ENCODE data around the gene WNK3.
A peak's percentile ranks its signal among the peaks of the same experiment; 100 is the strongest.
"Not testable (repeated sequence)": the region's sequence is repeated elsewhere in the genome, so short reads cannot be mapped to it uniquely, and the experiment has no call there.

Gene WNK3

GRCh38 chrX:54357414-54358377 is at the start of gene WNK3:
Gene WNK3 (minus strand): TSS chrX:54358046.
- no peaks in the 10 kb centered on the region for H3K36me3 Mint-ChIP-seq (ENCODE audit: low read depth)
- no peak within 1 kb of the TSS for H3K27ac Mint-ChIP-seq

GRCh38 chrX:54407266-54407665 is 49.4 kb upstream of the WNK3 start:
- Mint-ChIP-seq H3K9me3 (no peaks in the 10 kb centered on the region), H3K4me3 (no peak overlapping the region), H3K27ac (no peak overlapping the region), H3K27me3 (ENCODE audit: low read depth) (peaks cover 28% of the 10 kb centered on the region), H3K36me3 (ENCODE audit: low read depth) (no peaks in the 10 kb centered on the region), H3K4me1 (ENCODE audit: low read depth) (peaks cover 6% of the 10 kb centered on the region)
- no peak for DNase-seq (ENCODE audit: low spot score)

More at GRCh38 chrX:54357414-54358377, at the start of gene WNK3:
- DNase-seq (ENCODE audit: low spot score): peak; percentile 5
- peak within 1 kb of the TSS; percentile 80 for H3K4me3 Mint-ChIP-seq
- peaks cover 50% of the 10 kb centered on the region for H3K27me3 Mint-ChIP-seq (ENCODE audit: low read depth)
- H3K4me1 Mint-ChIP-seq (ENCODE audit: low read depth): peaks cover 9% of the 10 kb centered on the region
- no peaks in the 10 kb centered on the region for H3K9me3 Mint-ChIP-seq

- no peak overlapping the region for H3K4me3 Mint-ChIP-seq
- H3K4me1 Mint-ChIP-seq (ENCODE audit: low read depth): no peaks in the 10 kb centered on the region
- DNase-seq (ENCODE audit: low spot score): no peak
- peaks cover under 1% of the 10 kb centered on the region for H3K27me3 Mint-ChIP-seq (ENCODE audit: low read depth)
- no peaks in the 10 kb centered on the region for H3K36me3 Mint-ChIP-seq (ENCODE audit: low read depth)
- H3K27ac Mint-ChIP-seq: no peak overlapping the region
- no peaks in the 10 kb centered on the region for H3K9me3 Mint-ChIP-seq
Measured at GRCh38 chrX:54397113-54397512, 39.3 kb upstream of the WNK3 start.

- no peaks in the 10 kb centered on the region for H3K4me1 Mint-ChIP-seq (ENCODE audit: low read depth)
- no peak overlapping the region for H3K4me3 Mint-ChIP-seq
- no peaks in the 10 kb centered on the region for H3K36me3 Mint-ChIP-seq (ENCODE audit: low read depth)
- H3K27ac Mint-ChIP-seq: no peak overlapping the region
- DNase-seq (ENCODE audit: low spot score): no peak
- H3K27me3 Mint-ChIP-seq (ENCODE audit: low read depth): no peaks in the 10 kb centered on the region
- H3K9me3 Mint-ChIP-seq: no peaks in the 10 kb centered on the region
Measured at GRCh38 chrX:54386314-54386713, 28.5 kb upstream of the WNK3 start.

- not testable (repeated sequence) for H3K36me3 Mint-ChIP-seq (ENCODE audit: low read depth); H3K9me3 Mint-ChIP-seq; DNase-seq (ENCODE audit: low spot score); H3K4me3 Mint-ChIP-seq; H3K4me1 Mint-ChIP-seq (ENCODE audit: low read depth); H3K27me3 Mint-ChIP-seq (ENCODE audit: low read depth); H3K27ac Mint-ChIP-seq
Measured at GRCh38 chrX:54384661-54385060, 26.8 kb upstream of the WNK3 start.

GRCh38 chrX:54359408-54359807 is 1.6 kb upstream of the WNK3 start:
- peaks cover 9% of the 10 kb centered on the region for H3K4me1 Mint-ChIP-seq (ENCODE audit: low read depth)
- peaks cover 50% of the 10 kb centered on the region for H3K27me3 Mint-ChIP-seq (ENCODE audit: low read depth)
- H3K9me3 Mint-ChIP-seq: no peaks in the 10 kb centered on the region
- H3K27ac Mint-ChIP-seq: no peak overlapping the region
- DNase-seq (ENCODE audit: low spot score): no peak
- peak overlapping the region; percentile 80 for H3K4me3 Mint-ChIP-seq
- no peaks in the 10 kb centered on the region for H3K36me3 Mint-ChIP-seq (ENCODE audit: low read depth)

- H3K36me3 Mint-ChIP-seq (ENCODE audit: low read depth): no peaks in the 10 kb centered on the region
- H3K4me1 Mint-ChIP-seq (ENCODE audit: low read depth): peaks cover 9% of the 10 kb centered on the region
- peaks cover 50% of the 10 kb centered on the region for H3K27me3 Mint-ChIP-seq (ENCODE audit: low read depth)
- peak; percentile 5 for DNase-seq (ENCODE audit: low spot score)
- no peaks in the 10 kb centered on the region for H3K9me3 Mint-ChIP-seq
- H3K27ac Mint-ChIP-seq: no peak overlapping the region
- peak overlapping the region; percentile 80 for H3K4me3 Mint-ChIP-seq
Measured at GRCh38 chrX:54358424-54359211, 772 bp upstream of the WNK3 start.

- no peak overlapping the region for H3K27ac Mint-ChIP-seq
- H3K36me3 Mint-ChIP-seq (ENCODE audit: low read depth): no peaks in the 10 kb centered on the region
- peaks cover 8% of the 10 kb centered on the region for H3K4me1 Mint-ChIP-seq (ENCODE audit: low read depth)
- peaks cover 20% of the 10 kb centered on the region for H3K27me3 Mint-ChIP-seq (ENCODE audit: low read depth)
- no peaks in the 10 kb centered on the region for H3K9me3 Mint-ChIP-seq
- no peak for DNase-seq (ENCODE audit: low spot score)
- no peak overlapping the region for H3K4me3 Mint-ChIP-seq
Measured at GRCh38 chrX:54352677-54353076, 5.2 kb downstream of the WNK3 start.

- not testable (repeated sequence) for DNase-seq (ENCODE audit: low spot score); H3K27ac Mint-ChIP-seq; H3K27me3 Mint-ChIP-seq (ENCODE audit: low read depth); H3K9me3 Mint-ChIP-seq; H3K36me3 Mint-ChIP-seq (ENCODE audit: low read depth); H3K4me1 Mint-ChIP-seq (ENCODE audit: low read depth); H3K4me3 Mint-ChIP-seq
Measured at GRCh38 chrX:54337383-54337782, 20.5 kb downstream of the WNK3 start.

- Mint-ChIP-seq H3K27ac (no peak overlapping the region), H3K9me3 (no peaks in the 10 kb centered on the region), H3K27me3 (ENCODE audit: low read depth) (no peaks in the 10 kb centered on the region), H3K36me3 (ENCODE audit: low read depth) (no peaks in the 10 kb centered on the region), H3K4me3 (no peak overlapping the region), H3K4me1 (ENCODE audit: low read depth) (no peaks in the 10 kb centered on the region)
- no peak for DNase-seq (ENCODE audit: low spot score)
Measured at GRCh38 chrX:54325077-54325476, 32.8 kb downstream of the WNK3 start.

GRCh38 chrX:54320067-54320466 is 37.8 kb downstream of the WNK3 start:
- Mint-ChIP-seq H3K4me3 (no peak overlapping the region), H3K4me1 (ENCODE audit: low read depth) (no peaks in the 10 kb centered on the region), H3K36me3 (ENCODE audit: low read depth) (no peaks in the 10 kb centered on the region), H3K9me3 (no peaks in the 10 kb centered on the region), H3K27ac (no peak overlapping the region), H3K27me3 (ENCODE audit: low read depth) (no peaks in the 10 kb centered on the region)
- DNase-seq (ENCODE audit: low spot score): no peak

GRCh38 chrX:54306379-54306778 is 51.5 kb downstream of the WNK3 start:
- no peak overlapping the region for H3K27ac Mint-ChIP-seq
- no peaks in the 10 kb centered on the region for H3K36me3 Mint-ChIP-seq (ENCODE audit: low read depth)
- H3K4me3 Mint-ChIP-seq: no peak overlapping the region
- no peaks in the 10 kb centered on the region for H3K9me3 Mint-ChIP-seq
- H3K4me1 Mint-ChIP-seq (ENCODE audit: low read depth): no peaks in the 10 kb centered on the region
- DNase-seq (ENCODE audit: low spot score): no peak
- no peaks in the 10 kb centered on the region for H3K27me3 Mint-ChIP-seq (ENCODE audit: low read depth)

- Mint-ChIP-seq H3K27ac (no peak overlapping the region), H3K4me1 (ENCODE audit: low read depth) (no peaks in the 10 kb centered on the region), H3K36me3 (ENCODE audit: low read depth) (no peaks in the 10 kb centered on the region), H3K4me3 (no peak overlapping the region), H3K27me3 (ENCODE audit: low read depth) (no peaks in the 10 kb centered on the region), H3K9me3 (no peaks in the 10 kb centered on the region)
- DNase-seq (ENCODE audit: low spot score): no peak
Measured at GRCh38 chrX:54301516-54301915, 56.3 kb downstream of the WNK3 start.

GRCh38 chrX:54294306-54294705 is 63.5 kb downstream of the WNK3 start:
- no peak for DNase-seq (ENCODE audit: low spot score)
- Mint-ChIP-seq H3K36me3 (ENCODE audit: low read depth) (no peaks in the 10 kb centered on the region), H3K27ac (no peak overlapping the region), H3K27me3 (ENCODE audit: low read depth) (peaks cover 2% of the 10 kb centered on the region), H3K4me1 (ENCODE audit: low read depth) (no peaks in the 10 kb centered on the region), H3K9me3 (no peaks in the 10 kb centered on the region), H3K4me3 (no peak overlapping the region)

Data from T-helper 2 cell treated with Interferon-gamma antibody and Interleukin-4, amounts not matched to agents 5 μg/mL and 100 μg/mL, for 36 hours (primary cell).